Prostate gland (tissue), 2 donors: ENCODE measurements around the gene KRTAP10-5. TPM values are rescaled to one million over a fixed set of nuclear protein-coding genes. Genes with fewer than 3 reads are reported as not detected.

ENCODE experiments used
- DNase-seq: peaks from one replicate; pipeline ENCODE4 v3.0.0-alpha.2; 2019; ENCODE audit warnings: low spot score
- H3K27ac ChIP-seq, 2 donors: fragments of 200-600 bp; sonication (generic); 2 replicates each; pipeline ENCODE4 v1.5.1; 2017 to 2019
- H3K27me3 ChIP-seq: fragments of 200-600 bp; sonication (generic); replicated peaks from 2 replicates; pipeline ENCODE4 v1.5.1; 2019; ENCODE audit not compliant: insufficient read depth
- H3K36me3 ChIP-seq, 2 donors: fragments of 200-600 bp; sonication (generic); 1 replicate in 1 of 2; 2 replicates in 1 of 2; pipeline versions ENCODE4 v1.5.1 to v1.8.1; 2017 to 2019
- H3K4me1 ChIP-seq: fragments of 200-600 bp; sonication (generic); replicated peaks from 2 replicates; pipeline ENCODE4 v1.5.1; 2019
- H3K4me3 ChIP-seq, 2 donors: fragments of 200-600 bp; sonication (generic); 2 replicates each; pipeline ENCODE4 v1.5.1; 2017 to 2019
- H3K9me3 ChIP-seq: fragments of 200-600 bp; sonication (generic); 2 replicates; pipeline ENCODE4 v1.5.1; 2017
- POLR2A ChIP-seq: fragments of 450-650 bp; IDR thresholded peaks from one replicate; pipeline ENCODE4 v1.6.1; 2016; ENCODE audit warnings: antibody characterized with exemption, mild to moderate bottlenecking
- POLR2AphosphoS5 ChIP-seq: sonication (generic); formaldehyde crosslinking; IDR thresholded peaks from one replicate; pipeline ENCODE4 v1.6.1; 2017; ENCODE audit warnings: antibody characterized with exemption
- WGBS: methylation state at CpG from one replicate; pipeline ENCODE4 v1.1.5; 2018; 5-methylcytosine and 5-hydroxymethylcytosine counted together
- intact Hi-C: fragments of 100-400 bp; cut with DNase I; formaldehyde crosslinking; loops from one replicate; pipeline ENCODE4 v1.14.2; 2022
- total RNA-seq, 2 donors: library from RNA; depleted of rRNA; stranded (reverse); fragments of >200 nt; gene quantifications; one replicate each; pipeline ENCODE4 v1.1.0, GENCODE V29; 2016
- TF ChIP-seq, protein P1 (sequence below), 4 experiments: fragments of 200-600 bp in 2 of 4; fragments of 450-650 bp in 2 of 4; sonication (generic) in 2 of 4; IDR thresholded peaks; 1 replicate in 3 of 4; 2 replicates in 1 of 4; pipeline ENCODE4 v1.5.1; 2016 to 2019; ENCODE audit warnings: antibody characterized with exemption in 4 of 4, mild to moderate bottlenecking in 2 of 4, moderate library complexity in 2 of 4

Gene KRTAP10-5
- total RNA-seq, 2 donors from 2014 or later: not detected

DNA sequence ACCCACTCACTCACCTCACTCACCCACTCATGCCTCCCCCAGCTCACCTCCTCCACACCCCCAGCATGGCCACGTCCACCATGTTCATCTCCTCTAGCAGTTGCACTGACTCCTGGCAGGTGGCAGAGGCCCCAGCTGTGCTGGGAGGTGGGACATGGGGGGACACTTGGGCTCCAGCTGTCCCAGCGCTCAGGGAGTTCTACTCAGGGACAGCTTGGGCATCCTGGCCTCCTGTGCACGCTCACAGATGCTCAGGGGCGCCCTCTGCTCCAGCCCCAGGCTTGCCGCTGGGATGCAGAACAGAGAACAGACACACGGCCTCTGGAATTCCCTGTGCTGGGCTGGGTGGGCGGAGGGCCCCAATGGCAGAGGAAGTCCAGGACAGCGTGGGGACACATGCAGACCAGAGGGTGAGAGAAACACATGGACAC lies 36.7 kb upstream of the KRTAP10-5 start:
- Histone ChIP-seq H3K36me3 (no peaks in the 10 kb centered on the region), H3K4me3 (no peak overlapping the region), H3K27me3 (no peaks in the 10 kb centered on the region), H3K27ac (no peak overlapping the region), H3K9me3 (no peaks in the 10 kb centered on the region), H3K4me1 (no peaks in the 10 kb centered on the region)
- TF ChIP-seq, protein P1, sequence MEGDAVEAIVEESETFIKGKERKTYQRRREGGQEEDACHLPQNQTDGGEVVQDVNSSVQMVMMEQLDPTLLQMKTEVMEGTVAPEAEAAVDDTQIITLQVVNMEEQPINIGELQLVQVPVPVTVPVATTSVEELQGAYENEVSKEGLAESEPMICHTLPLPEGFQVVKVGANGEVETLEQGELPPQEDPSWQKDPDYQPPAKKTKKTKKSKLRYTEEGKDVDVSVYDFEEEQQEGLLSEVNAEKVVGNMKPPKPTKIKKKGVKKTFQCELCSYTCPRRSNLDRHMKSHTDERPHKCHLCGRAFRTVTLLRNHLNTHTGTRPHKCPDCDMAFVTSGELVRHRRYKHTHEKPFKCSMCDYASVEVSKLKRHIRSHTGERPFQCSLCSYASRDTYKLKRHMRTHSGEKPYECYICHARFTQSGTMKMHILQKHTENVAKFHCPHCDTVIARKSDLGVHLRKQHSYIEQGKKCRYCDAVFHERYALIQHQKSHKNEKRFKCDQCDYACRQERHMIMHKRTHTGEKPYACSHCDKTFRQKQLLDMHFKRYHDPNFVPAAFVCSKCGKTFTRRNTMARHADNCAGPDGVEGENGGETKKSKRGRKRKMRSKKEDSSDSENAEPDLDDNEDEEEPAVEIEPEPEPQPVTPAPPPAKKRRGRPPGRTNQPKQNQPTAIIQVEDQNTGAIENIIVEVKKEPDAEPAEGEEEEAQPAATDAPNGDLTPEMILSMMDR (IDR thresholded peaks at IDR 0.05): no peak
- TF ChIP-seq POLR2A (no peak), POLR2AphosphoS5 (no peak)
- DNase-seq: no peak
- WGBS: 69% methylated on average over 8 of the region's 8 CpGs
- intact Hi-C loops: no loop called here

DNA sequence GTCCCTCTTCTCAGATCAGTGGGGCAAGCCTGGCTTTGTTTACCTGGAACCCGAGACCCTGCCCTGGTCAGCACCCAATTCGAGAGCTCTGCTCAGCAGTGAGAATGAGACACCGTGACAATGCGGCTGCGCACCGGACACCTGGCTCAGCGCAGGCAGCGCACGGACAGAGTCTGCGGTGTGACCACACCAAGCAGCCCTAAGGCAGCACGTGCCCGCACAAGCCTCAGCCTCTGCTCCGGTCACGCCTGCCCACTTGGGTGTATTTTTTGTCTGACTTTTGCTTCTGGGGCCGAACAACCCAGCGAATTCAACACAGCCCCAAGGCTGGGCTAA lies 36.2 kb upstream of the KRTAP10-5 start:
- 51% methylated on average over 16 of the region's 16 CpGs for WGBS
- intact Hi-C loops: no loop called here
- no peak for DNase-seq

DNA sequence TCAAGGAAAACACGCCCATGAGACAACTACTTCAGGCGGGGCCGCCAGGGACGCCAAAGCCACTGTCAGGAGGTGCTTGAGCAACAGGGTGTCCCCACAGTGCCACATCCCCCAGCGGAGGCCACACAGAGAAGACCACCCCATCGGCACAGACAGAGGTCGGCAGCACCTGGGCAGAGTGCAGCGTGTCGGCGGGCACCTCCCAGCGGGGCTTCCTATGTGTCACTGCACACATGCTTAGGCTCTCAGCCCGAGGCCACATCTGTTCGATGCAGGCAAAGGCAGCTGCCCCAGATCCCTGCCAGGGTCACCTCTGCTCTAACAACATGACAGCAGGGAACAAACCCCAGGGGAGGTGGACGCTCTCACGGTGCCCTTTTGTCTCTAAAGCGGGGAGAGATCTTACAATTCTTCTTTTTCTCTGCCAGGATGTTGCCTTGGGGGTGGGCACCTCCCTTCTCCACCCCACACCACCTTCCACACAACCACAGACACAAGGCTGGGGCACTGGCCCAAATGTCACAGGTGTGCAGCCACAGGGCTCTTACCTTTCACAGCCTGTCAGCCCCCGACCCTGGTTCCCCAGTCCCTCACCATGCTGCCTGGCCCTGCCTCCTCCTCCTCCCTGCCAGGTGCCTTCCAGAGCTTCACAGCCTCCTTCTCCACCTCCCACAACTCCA lies 35.6 kb upstream of the KRTAP10-5 start:
- WGBS: 73% methylated on average over 16 of the region's 17 CpGs

More for the DNA sequence above, 36.2 kb upstream of the KRTAP10-5 start:
- TF ChIP-seq POLR2AphosphoS5: no peak
- TF ChIP-seq, protein P1 (IDR thresholded peaks at IDR 0.05): no peak
- Histone ChIP-seq H3K27ac (no peak overlapping the region), H3K4me3 (no peak overlapping the region), H3K4me1 (no peaks in the 10 kb centered on the region), H3K9me3 (no peaks in the 10 kb centered on the region), H3K27me3 (no peaks in the 10 kb centered on the region), H3K36me3 (no peaks in the 10 kb centered on the region)

DNA sequence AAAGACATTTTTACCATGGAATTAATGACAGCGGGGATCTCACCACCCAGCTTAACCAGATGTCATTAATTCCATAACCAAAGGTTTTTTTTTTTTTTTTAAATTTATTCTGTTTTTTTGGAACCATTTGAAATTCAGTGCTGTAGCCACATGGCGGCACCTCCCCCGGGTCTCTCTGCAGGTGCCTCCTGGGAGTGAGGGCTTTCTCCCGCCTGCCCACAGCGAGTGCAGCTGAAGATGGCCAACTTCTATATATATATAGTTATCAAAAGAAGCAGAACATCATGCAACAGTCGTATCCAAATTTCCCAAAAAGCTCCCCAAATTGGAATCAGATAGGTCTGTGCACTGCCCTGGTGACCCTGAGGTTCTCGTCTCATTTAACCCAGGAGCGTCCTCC lies 35.1 kb upstream of the KRTAP10-5 start:
- H3K4me3 ChIP-seq: no peak overlapping the region
- intact Hi-C loops: no loop called here
- TF ChIP-seq POLR2AphosphoS5 (no peak), POLR2A (no peak)
- TF ChIP-seq, protein P1 (IDR thresholded peaks at IDR 0.05): no peak
- no peak for DNase-seq
- H3K9me3 ChIP-seq: no peaks in the 10 kb centered on the region
- H3K27ac ChIP-seq: no peak overlapping the region
- H3K4me1 ChIP-seq: no peaks in the 10 kb centered on the region
- no peaks in the 10 kb centered on the region for H3K27me3 ChIP-seq
- WGBS: 80% methylated on average over 8 of the region's 8 CpGs
- no peaks in the 10 kb centered on the region for H3K36me3 ChIP-seq

More for the DNA sequence above, 35.6 kb upstream of the KRTAP10-5 start:
- no peak overlapping the region for H3K4me3 ChIP-seq
- no peaks in the 10 kb centered on the region for H3K36me3 ChIP-seq
- no peaks in the 10 kb centered on the region for H3K4me1 ChIP-seq
- H3K27me3 ChIP-seq: no peaks in the 10 kb centered on the region
- TF ChIP-seq POLR2A (no peak), POLR2AphosphoS5 (no peak)
- TF ChIP-seq, protein P1 (IDR thresholded peaks at IDR 0.05): no peak
- DNase-seq: no peak
- no peak overlapping the region for H3K27ac ChIP-seq
- no peaks in the 10 kb centered on the region for H3K9me3 ChIP-seq
- intact Hi-C loops: no loop called here

DNA sequence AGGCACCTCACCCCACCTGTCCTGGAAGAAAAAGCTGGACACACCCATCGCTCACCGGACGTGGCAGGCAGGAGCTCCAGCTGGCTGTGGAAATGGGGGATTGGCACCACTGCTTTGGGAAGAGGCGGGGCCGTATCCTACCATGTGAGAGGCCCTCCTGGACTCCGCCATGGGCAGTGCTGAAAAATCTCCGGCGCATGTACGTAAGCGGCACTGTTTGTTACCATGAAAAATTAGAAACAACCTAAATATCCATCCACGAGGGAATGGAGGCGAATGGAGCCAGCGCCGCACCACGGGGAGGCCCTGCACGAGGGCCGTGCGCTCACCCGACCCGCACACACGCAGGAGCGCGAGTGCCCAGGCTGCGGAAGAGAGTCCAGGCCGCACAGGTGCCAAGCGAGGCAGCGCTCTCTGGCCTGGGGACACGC lies 34.6 kb upstream of the KRTAP10-5 start:
- TF ChIP-seq, protein P1 (IDR thresholded peaks at IDR 0.05): no peak
- TF ChIP-seq POLR2A: no peak
- Histone ChIP-seq H3K9me3 (no peaks in the 10 kb centered on the region), H3K36me3 (no peaks in the 10 kb centered on the region), H3K27me3 (no peaks in the 10 kb centered on the region), H3K4me1 (no peaks in the 10 kb centered on the region), H3K27ac (no peak overlapping the region), H3K4me3 (no peak overlapping the region)
- no peak for DNase-seq
- intact Hi-C loops: no loop called here
- WGBS: 87% methylated on average over 28 of the region's 28 CpGs
